MCF 10A (cell line): Measurements from ENCODE around the gene ZNF462. TPM values are rescaled to one million over a fixed set of nuclear protein-coding genes. Genes with fewer than 3 reads are reported as not detected.
A peak's percentile ranks its signal among the peaks of the same experiment; 100 is the strongest.

Experiments
- BruUV-seq: library from RNA; stranded (reverse); fragments of 400-500 nt; replicated peaks from 2 replicates; lab custom pipeline; 2021; lab: Mats Ljungman, UMichigan
- CTCF ChIA-PET: fragments of 300-600 bp; sonication (Branson Sonifier 250); formaldehyde crosslinking; extraction: SDS; loops from one replicate; lab custom pipeline; 2021; ENCODE audit warnings: antibody characterized with exemption, inconsistent platforms; lab: Yijun Ruan, JAX
- POLR2A ChIA-PET: fragments of 300-600, 350-650 bp; sonication (Branson Sonifier 250); formaldehyde crosslinking; extraction: SDS; loops from one replicate; lab custom pipeline; 2020; ENCODE audit warnings: antibody characterized with exemption, inconsistent platforms; lab: Yijun Ruan, JAX
- DNase-seq: peaks from one replicate; pipeline ENCODE4 v3.0.0-alpha.2; 2018; ENCODE audit not compliant: unreplicated experiment
- H3K27ac Mint-ChIP-seq: one replicate; pipeline ENCODE4 v1.8.0; 2022; ENCODE audit warnings: mild to moderate bottlenecking, low read depth, mixed read lengths; ENCODE audit not compliant: unreplicated experiment
- H3K27me3 Mint-ChIP-seq: one replicate; pipeline ENCODE4 v1.8.0; 2022; ENCODE audit warnings: mixed read lengths; ENCODE audit not compliant: insufficient read depth, unreplicated experiment
- H3K36me3 Mint-ChIP-seq: one replicate; pipeline ENCODE4 v1.8.0; 2022; ENCODE audit warnings: mild to moderate bottlenecking, moderate library complexity, mixed read lengths; ENCODE audit not compliant: insufficient read depth, unreplicated experiment
- H3K4me1 Mint-ChIP-seq: one replicate; pipeline ENCODE4 v1.8.0; 2022; ENCODE audit warnings: mixed read lengths; ENCODE audit not compliant: insufficient read depth, unreplicated experiment
- H3K4me3 Mint-ChIP-seq: one replicate; pipeline ENCODE4 v1.8.0; 2022; ENCODE audit warnings: mild to moderate bottlenecking, moderate library complexity, mixed read lengths; ENCODE audit not compliant: unreplicated experiment
- H3K9me3 Mint-ChIP-seq: one replicate; pipeline ENCODE4 v1.8.0; 2022; ENCODE audit warnings: mixed read lengths; ENCODE audit not compliant: unreplicated experiment
- CTCF ChIP-seq: fragments of 200-600 bp; IDR thresholded peaks from one replicate; pipeline ENCODE4 v1.8.0; 2022; ENCODE audit warnings: antibody characterized with exemption, mild to moderate bottlenecking; ENCODE audit not compliant: unreplicated experiment
- intact Hi-C: fragments of 100-400 bp; cut with micrococcal nuclease; formaldehyde crosslinking; loops from 2 replicates; pipeline ENCODE4 v1.14.1; 2022
- total RNA-seq: library from RNA; stranded (reverse); gene quantifications from 2 replicates; pipeline ENCODE4 v1.2.3, GENCODE V29; 2022

Gene ZNF462
- total RNA-seq, 1 experiment from 2014 or later = 47.2 TPM

- ChIA-PET POLR2A (interaction anchor here (0.6 to 18.0 kb wide), 12 partner anchors 8 to 163 kb away, joined by 3 to 710 read pairs (median 3); no protein-coding TSS in a partner anchor), CTCF (interaction anchor here (0.5 to 14.6 kb wide), 10 partner anchors 10 to 934 kb away, joined by 3 to 121 read pairs (median 3); no protein-coding TSS in a partner anchor)
- Mint-ChIP-seq H3K4me3 (peak overlapping the region; percentile 84), H3K27me3 (no peaks in the 10 kb centered on the region), H3K36me3 (peaks cover 6% of the 10 kb centered on the region), H3K4me1 (peaks cover 9% of the 10 kb centered on the region), H3K27ac (peak overlapping the region; percentile 62), H3K9me3 (no peaks in the 10 kb centered on the region)
- BruUV-seq = TSS peak; percentile 38
- peak; percentile 56 for DNase-seq
- intact Hi-C loops = loop anchor here (2.0 to 10.0 kb wide), 5 partner anchors 63 to 435 kb away; no protein-coding TSS in a partner anchor
- TF ChIP-seq CTCF = no peak
These were observed 2.8 kb upstream of the ZNF462 start for GRCh38 chr9:106859957-106860720.

GRCh38 chr9:106860721-106861639 is 2.0 kb upstream of the ZNF462 start:
- H3K9me3 Mint-ChIP-seq = no peaks in the 10 kb centered on the region
- peak; percentile 55 for DNase-seq
- no peaks in the 10 kb centered on the region for H3K27me3 Mint-ChIP-seq
- peak overlapping the region; percentile 84 for H3K4me3 Mint-ChIP-seq
- no peak for TF ChIP-seq CTCF
- CTCF ChIA-PET = interaction anchor here (0.5 to 14.6 kb wide), 14 partner anchors 9 to 603 kb away, joined by 3 to 121 read pairs (median 4); no protein-coding TSS in a partner anchor
- TSS peak; percentile 35 for BruUV-seq
- H3K27ac Mint-ChIP-seq = peak overlapping the region; percentile 62
- intact Hi-C loops = loop anchor here (2.0 to 10.0 kb wide), 5 partner anchors 64 to 434 kb away; no protein-coding TSS in a partner anchor
- H3K36me3 Mint-ChIP-seq = peaks cover 6% of the 10 kb centered on the region
- peaks cover 16% of the 10 kb centered on the region for H3K4me1 Mint-ChIP-seq
- POLR2A ChIA-PET = interaction anchor here (0.6 to 18.0 kb wide), 17 partner anchors 7 to 280 kb away, joined by 3 to 710 read pairs (median 3); no protein-coding TSS in a partner anchor

- intact Hi-C loops = loop anchor here (1.0 to 10.0 kb wide), 13 partner anchors 31 to 1019 kb away; no protein-coding TSS in a partner anchor
- no peaks in the 10 kb centered on the region for H3K9me3 Mint-ChIP-seq
- H3K27me3 Mint-ChIP-seq = no peaks in the 10 kb centered on the region
- H3K27ac Mint-ChIP-seq = no peak overlapping the region
- no peak for TF ChIP-seq CTCF
- DNase-seq = peak; percentile 29
- ChIA-PET CTCF (interaction anchor here (0.5 to 14.6 kb wide), 15 partner anchors 13 to 1059 kb away, joined by 3 to 121 read pairs (median 4); no protein-coding TSS in a partner anchor), POLR2A (interaction anchor here (0.7 to 18.0 kb wide), 16 partner anchors 8 to 309 kb away, joined by 3 to 710 read pairs (median 4); no protein-coding TSS in a partner anchor)
- H3K36me3 Mint-ChIP-seq = peaks cover 6% of the 10 kb centered on the region
- peak overlapping the region; percentile 84 for H3K4me3 Mint-ChIP-seq
- H3K4me1 Mint-ChIP-seq = peaks cover 18% of the 10 kb centered on the region
- no TSS peak for BruUV-seq
These were observed 1.3 kb upstream of the ZNF462 start for GRCh38 chr9:106861640-106862109.
